ENCODE measurements around the gene SMAD5. TPM values are rescaled to one million over a fixed set of nuclear protein-coding genes. Genes with fewer than 3 reads are reported as not detected.

The SMAD5 gene
- total RNA-seq, 3 donors from 2014 or later: 45.6 to 63.7 (median 52.4) TPM

GRCh38 chr5:136228136-136228757 lies 95.6 kb downstream of the SMAD5 start:
- Histone ChIP-seq H3K36me3 (no peaks in the 10 kb centered on the region), H3K27ac (no peak overlapping the region), H3K27me3 (no peaks in the 10 kb centered on the region), H3K4me3 (no peak overlapping the region), H3K9me3 (no peaks in the 10 kb centered on the region), H3K4me1 (no peaks in the 10 kb centered on the region)
- DNase-seq (ENCODE audit: low spot score in 2 of 2): no peak
- TF ChIP-seq CTCF (IDR thresholded peaks at IDR 0.05): no peak
- TF ChIP-seq POLR2AphosphoS5 (IDR thresholded peaks at IDR 0.05): no peak
- no peak for TF ChIP-seq POLR2A (IDR thresholded peaks at IDR 0.05)
- intact Hi-C loops (cut with DNase I; ENCODE audit: low total_unique reads): no loop called here

GRCh38 chr5:136230176-136230575 lies 97.5 kb downstream of the SMAD5 start:
- Histone ChIP-seq H3K27me3 (no peaks in the 10 kb centered on the region), H3K4me3 (no peak overlapping the region)
- TF ChIP-seq POLR2AphosphoS5 (IDR thresholded peaks at IDR 0.05) (no peak), POLR2A (IDR thresholded peaks at IDR 0.05) (no peak), CTCF (IDR thresholded peaks at IDR 0.05) (no peak)

GRCh38 chr5:136232316-136232715 lies 99.7 kb downstream of the SMAD5 start:
- no peaks in the 10 kb centered on the region for H3K4me1 ChIP-seq
- no peaks in the 10 kb centered on the region for H3K36me3 ChIP-seq
- no peak for DNase-seq (ENCODE audit: low spot score in 2 of 2)
- H3K9me3 ChIP-seq: no peaks in the 10 kb centered on the region
- TF ChIP-seq POLR2A (IDR thresholded peaks at IDR 0.05): no peak
- TF ChIP-seq POLR2AphosphoS5 (IDR thresholded peaks at IDR 0.05): no peak
- TF ChIP-seq CTCF (IDR thresholded peaks at IDR 0.05): no peak
- no peaks in the 10 kb centered on the region for H3K27me3 ChIP-seq
- no peak overlapping the region for H3K4me3 ChIP-seq
- H3K27ac ChIP-seq: no peak overlapping the region
- intact Hi-C loops (cut with DNase I; ENCODE audit: low total_unique reads): loop anchor here (10.0 kb wide), 1 partner anchor 1562 kb away; no protein-coding TSS in a partner anchor

More at GRCh38 chr5:136230176-136230575, 97.5 kb downstream of the SMAD5 start:
- no peaks in the 10 kb centered on the region for H3K36me3 ChIP-seq
- DNase-seq (ENCODE audit: low spot score in 2 of 2): no peak
- H3K4me1 ChIP-seq: no peaks in the 10 kb centered on the region
- intact Hi-C loops (cut with DNase I; ENCODE audit: low total_unique reads): loop anchor here (10.0 kb wide), 1 partner anchor 1565 kb away; no protein-coding TSS in a partner anchor
- no peaks in the 10 kb centered on the region for H3K9me3 ChIP-seq
- no peak overlapping the region for H3K27ac ChIP-seq

Other genes starting within 250 kb of the SMAD5 start
- gene IL9, start 237.0 kb upstream of the SMAD5 start, total RNA-seq: not detected
- not detected for gene LECT2, start 177.9 kb upstream of the SMAD5 start, total RNA-seq
- gene TGFBI, start 103.9 kb upstream of the SMAD5 start, total RNA-seq: 100 to 1,000 TPM in 1 of 3 donors, 10 to 100 TPM in 2; 40.4 to 145 (median 45.2) TPM
- gene SMIM32, start 60.3 kb downstream of the SMAD5 start, total RNA-seq: not detected
- gene TRPC7, start 232.7 kb downstream of the SMAD5 start, total RNA-seq: not detected